DLD1 (cell line): ENCODE results near the gene UGT2B11.
"Not testable (repeated sequence)": the region's sequence is repeated elsewhere in the genome, so short reads cannot be mapped to it uniquely, and the experiment has no call there.

Source experiments
- in situ Hi-C: cut with HindIII; loops from 2 replicates; pipeline ENCODE4 v1.10.0; 2017; ENCODE audit warnings: low sequenced_read_pairs

Gene UGT2B11

DNA sequence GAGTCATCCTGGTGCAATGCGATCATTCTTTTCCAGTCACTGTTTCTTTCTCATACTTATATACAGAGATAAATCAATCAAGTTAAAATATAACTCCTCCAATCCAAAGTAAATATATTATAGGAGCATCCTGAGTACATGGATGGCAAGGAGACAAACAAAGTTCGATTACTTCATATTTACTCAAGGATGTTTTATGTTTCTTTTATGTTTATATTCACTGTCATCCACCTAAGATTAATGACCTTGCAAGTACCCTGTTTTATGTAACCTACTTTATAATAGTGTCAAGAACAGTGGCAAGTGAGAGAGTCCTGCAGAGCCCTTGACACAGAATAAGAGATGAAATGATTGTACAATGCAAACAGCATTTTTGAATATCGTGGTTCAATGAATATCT, at the start of gene UGT2B11:
TSS of gene UGT2B11 (minus strand) at position 33 of the 400 bp plus-strand sequence. CDS start at position 7, 26 bp downstream.
- in situ Hi-C loops, result no loop called here

DNA sequence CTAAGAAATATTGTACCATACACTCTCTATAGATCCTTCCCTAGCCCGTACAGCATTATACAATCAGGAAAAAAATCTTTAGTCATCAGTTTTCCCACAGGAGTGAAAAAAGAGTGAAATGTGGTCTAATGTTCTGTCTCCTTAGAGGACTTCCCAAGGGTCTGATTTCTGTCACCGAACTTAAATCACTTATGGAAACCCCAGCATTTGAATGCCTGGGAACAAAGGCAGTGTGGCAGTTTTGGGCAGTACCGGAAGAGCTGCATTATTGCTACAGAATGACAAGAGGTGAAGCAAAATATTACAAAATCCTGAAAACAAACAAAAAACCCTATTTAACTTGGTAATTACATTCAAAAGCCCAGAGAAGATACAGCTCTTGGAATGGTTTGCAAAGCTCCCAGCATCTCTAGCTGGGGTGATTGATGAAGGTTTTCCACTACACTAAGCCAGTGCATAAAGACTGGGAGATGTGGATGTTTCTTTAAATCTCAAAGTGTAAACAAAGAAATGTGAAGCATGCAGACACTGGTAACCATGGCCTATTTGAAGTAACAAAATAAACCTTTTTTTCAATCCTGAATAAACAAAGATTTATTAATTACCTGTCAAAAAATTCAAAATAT, 38.7 kb upstream of the UGT2B11 start:
- in situ Hi-C loops, result not testable (repeated sequence)

- in situ Hi-C loops, result not testable (repeated sequence)
These were observed 36.3 kb upstream of the UGT2B11 start for GRCh38 chr4:69250884-69251283.

DNA sequence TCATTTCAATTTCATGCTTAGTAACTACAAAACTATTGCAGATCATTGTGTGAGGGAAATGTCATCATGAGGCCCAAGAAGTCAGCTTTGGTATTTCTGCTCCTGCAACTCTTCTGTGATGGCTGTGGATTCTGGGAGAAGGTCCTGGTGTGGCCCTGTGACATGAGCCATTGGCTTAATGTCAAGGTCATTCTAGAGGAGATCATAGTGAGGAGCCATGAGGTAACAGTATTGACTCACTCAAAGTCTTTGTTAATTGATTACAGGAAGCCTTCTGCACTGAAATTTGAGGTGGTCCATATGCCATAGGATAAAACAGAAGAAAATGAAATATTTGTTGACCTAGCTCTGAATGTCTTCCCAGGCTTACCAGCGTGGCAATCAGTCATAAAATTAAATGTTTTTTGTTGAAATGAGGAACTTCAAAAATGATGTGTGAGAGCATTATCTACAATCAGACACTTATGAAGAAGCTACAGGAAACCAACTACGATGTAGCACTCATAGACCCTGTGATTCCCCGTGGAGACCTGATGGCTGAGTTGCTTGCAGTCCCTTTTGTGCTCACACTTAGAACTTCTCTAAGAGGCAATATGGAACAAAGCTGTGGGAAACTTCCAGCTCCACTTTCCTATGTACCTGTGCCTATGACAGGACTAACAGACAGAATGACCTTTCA, 28.2 kb upstream of the UGT2B11 start:
- in situ Hi-C loops, result not testable (repeated sequence)

GRCh38 chr4:69241746-69242145, 27.2 kb upstream of the UGT2B11 start:
- in situ Hi-C loops, result not testable (repeated sequence)

GRCh38 chr4:69240787-69241186, 26.2 kb upstream of the UGT2B11 start:
- in situ Hi-C loops, result not testable (repeated sequence)

DNA sequence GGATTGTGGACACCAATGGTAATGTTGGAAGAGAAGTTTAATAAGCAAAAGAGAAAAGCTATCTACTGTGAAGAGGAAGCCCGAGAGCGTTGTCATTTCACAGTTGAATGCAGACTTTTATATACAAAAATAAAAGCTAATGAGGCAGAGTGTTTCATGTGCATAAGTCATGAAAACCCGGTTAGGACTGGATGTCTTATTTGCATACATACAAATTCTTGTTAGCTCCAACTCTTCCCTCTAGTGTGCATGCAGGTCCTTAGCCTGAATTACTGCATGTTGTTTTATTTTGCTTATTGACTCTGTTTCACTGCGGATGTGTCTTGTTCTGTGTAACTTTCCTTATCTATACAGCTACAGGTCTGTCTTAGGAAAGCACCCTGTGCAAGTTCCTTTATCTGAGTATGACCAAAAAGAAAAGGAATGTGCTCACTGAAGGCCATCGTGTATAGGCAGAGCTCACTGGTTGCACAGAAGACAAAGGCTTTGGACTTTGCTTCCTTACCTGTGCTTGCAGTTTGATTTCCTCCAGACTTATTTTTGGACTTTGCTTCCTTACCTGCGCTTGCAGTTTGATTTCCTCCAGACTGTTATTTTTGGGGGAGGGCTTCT, 25.1 kb upstream of the UGT2B11 start:
- in situ Hi-C loops, result no loop called here

- in situ Hi-C loops, result no loop called here
These were observed 24.5 kb upstream of the UGT2B11 start for GRCh38 chr4:69239092-69239491.

DNA sequence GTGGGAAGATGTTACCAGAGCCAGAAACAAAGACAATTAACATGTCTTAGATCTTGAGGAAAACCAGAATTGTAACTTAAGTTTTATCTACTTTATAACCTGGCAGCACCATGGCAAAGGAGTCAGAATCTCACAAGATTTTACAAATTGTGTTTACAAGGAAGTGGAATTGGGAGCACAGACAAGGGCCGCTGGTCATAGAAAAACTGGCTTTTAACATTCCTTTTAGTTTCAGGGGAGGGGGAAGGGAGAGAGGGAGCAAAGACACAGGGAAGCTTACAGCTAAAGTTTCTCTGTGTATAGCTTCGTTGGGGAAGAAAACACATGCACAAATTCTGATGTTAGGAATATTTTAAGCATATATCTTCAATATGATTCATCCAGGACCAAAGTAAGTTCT, 10.3 kb upstream of the UGT2B11 start:
- in situ Hi-C loops, result no loop called here

GRCh38 chr4:69223277-69223676, 8.7 kb upstream of the UGT2B11 start:
- in situ Hi-C loops, result not testable (repeated sequence)

DNA sequence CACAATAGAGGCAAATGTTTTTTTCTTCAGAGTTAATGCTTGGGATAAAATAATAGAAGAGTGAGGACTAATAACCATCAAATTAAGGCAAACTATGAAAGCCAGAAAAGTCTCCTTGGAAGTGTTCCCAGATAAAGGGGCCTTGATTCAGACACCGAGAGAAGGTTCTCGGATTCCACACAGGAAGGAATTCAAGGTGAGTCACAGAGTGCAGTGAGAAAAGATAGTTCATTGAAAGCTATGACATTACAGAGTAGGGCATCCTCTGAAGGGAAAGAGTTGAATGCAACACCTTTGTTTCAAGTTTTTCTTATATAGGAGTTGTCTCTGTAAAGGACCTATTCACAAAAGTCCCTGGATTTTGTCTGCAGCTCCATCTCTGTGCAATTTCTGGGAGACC, 3.9 kb upstream of the UGT2B11 start:
- in situ Hi-C loops, result not testable (repeated sequence)

DNA sequence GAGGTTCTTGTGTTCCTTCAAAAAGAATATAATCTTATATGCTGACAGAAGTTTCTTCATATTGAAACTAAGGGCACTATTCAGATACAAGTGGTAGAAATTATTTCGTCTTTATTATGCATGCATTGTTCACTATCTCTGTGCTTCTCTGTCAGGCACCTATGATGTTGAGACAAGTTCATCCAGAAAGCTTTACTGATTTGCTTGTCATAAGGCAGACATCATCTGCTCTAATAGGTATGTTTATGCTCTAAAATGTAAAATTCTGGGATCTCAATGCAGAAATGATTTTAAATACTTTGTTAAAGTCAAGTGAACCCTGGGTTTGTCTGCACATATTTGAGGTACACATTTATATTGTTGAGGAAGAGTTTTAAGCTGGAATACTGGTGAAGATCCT, 3.6 kb downstream of the UGT2B11 start:
- in situ Hi-C loops, result no loop called here

GRCh38 chr4:69198506-69198905, 16.0 kb downstream of the UGT2B11 start:
- in situ Hi-C loops, result not testable (repeated sequence)

GRCh38 chr4:69196209-69196965, 18.2 kb downstream of the UGT2B11 start:
- in situ Hi-C loops, result no loop called here

DNA sequence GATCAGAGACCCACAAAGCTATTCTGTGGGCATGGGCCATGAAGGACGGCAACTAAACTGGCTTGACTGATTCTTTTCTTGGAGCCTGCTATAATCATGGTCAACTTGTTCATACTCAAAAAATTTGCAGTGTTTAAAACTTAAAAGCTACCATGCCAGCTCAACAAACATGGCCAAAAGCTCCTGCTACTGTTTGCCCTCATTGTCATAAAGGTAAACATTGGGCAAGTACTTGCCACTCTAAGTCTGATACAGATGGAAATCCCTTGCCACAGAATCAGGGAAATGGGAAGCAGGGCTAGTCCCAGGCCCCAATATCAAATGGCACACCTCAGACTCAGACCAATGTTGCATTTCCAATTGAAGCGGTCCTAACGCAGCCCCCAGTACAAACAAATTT, 20.4 kb downstream of the UGT2B11 start:
- in situ Hi-C loops, result no loop called here

GRCh38 chr4:69191905-69192304, 22.6 kb downstream of the UGT2B11 start:
- in situ Hi-C loops, result not testable (repeated sequence)

DNA sequence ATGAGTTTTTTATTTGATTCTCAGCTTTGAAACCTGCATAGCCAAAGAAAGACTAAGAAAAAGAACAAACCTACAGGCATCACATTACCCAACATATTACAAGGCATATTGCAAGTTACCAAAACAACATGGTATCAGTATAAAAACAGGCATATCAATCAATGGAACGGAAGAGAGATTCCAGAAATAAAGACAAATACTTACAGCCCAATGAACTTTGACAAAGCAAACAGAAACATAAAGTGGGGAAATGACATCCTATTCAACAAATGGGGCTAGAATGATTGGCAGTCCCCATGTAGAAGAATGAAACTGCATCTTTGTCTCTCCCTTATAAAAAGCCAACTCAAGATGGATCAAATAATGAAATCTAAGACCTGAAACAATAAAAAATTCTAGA, 23.9 kb downstream of the UGT2B11 start:
- in situ Hi-C loops, result not testable (repeated sequence)

- in situ Hi-C loops, result not testable (repeated sequence)
These were observed 32.9 kb downstream of the UGT2B11 start for GRCh38 chr4:69181519-69182169.

DNA sequence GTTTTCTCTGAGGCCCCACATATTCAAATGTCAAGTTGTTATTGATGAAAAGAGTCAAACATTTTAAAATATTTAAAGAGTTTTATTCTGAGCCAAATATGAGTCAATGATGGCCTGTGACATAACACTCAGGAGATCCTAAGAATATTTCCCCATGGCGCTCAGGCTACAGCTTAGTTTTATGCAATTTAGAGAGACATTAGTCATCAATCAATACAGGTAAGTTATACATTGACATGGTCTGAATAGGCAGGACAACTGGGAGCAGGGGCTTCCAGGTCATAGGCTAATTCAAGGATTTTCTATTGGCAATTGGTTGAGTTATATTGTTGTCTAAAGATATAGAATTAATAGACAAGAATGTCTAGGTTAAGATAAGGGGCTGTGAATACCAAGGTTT, 34.7 kb downstream of the UGT2B11 start:
- in situ Hi-C loops, result not testable (repeated sequence)

- in situ Hi-C loops, result not testable (repeated sequence)
These were observed 35.8 kb downstream of the UGT2B11 start for GRCh38 chr4:69178751-69179205.
